ENCODE measurements around the gene PROM2. TPM values are rescaled to one million over a fixed set of nuclear protein-coding genes. Genes with fewer than 3 reads are reported as not detected.
A peak's percentile ranks its signal among the peaks of the same experiment; 100 is the strongest.

PROM2 gene
- 2.3 and 3.4 TPM in 2 replicates for total RNA-seq

GRCh38 chr2:95274291-95275150 is at the start of gene PROM2:
Gene PROM2 (plus strand): TSS chr2:95274449. CDS start chr2:95274586, 137 bp downstream.
- no peak for TF ChIP-seq CTCF (IDR thresholded peaks at IDR 0.05; ENCODE audit: insufficient read depth, low read length, poor library complexity, severe bottlenecking)
- no peak for DNase-seq (ENCODE audit: low read depth)

GRCh38 chr2:95225658-95226057 is 48.6 kb upstream of the PROM2 start:
- no peak for DNase-seq (ENCODE audit: low read depth)
- TF ChIP-seq CTCF (IDR thresholded peaks at IDR 0.05; ENCODE audit: insufficient read depth, low read length, poor library complexity, severe bottlenecking): no peak
- Histone ChIP-seq H3K4me3 (ENCODE audit: low read depth, low read length) (no peak overlapping the region), H3K27me3 (ENCODE audit: control insufficient read depth, insufficient read depth, low read length) (no peaks in the 10 kb centered on the region), H3K36me3 (ENCODE audit: control insufficient read depth, insufficient read depth, low read length) (no peaks in the 10 kb centered on the region)

More at GRCh38 chr2:95274291-95275150, at the start of gene PROM2:
- no peaks in the 10 kb centered on the region for H3K36me3 ChIP-seq (ENCODE audit: control insufficient read depth, insufficient read depth, low read length)
- no peaks in the 10 kb centered on the region for H3K27me3 ChIP-seq (ENCODE audit: control insufficient read depth, insufficient read depth, low read length)
- H3K4me3 ChIP-seq (ENCODE audit: low read depth, low read length): peak within 1 kb of the TSS; percentile 12

- DNase-seq (ENCODE audit: low read depth): peak; percentile 54
- Histone ChIP-seq H3K27me3 (ENCODE audit: control insufficient read depth, insufficient read depth, low read length) (no peaks in the 10 kb centered on the region), H3K4me3 (ENCODE audit: low read depth, low read length) (no peak overlapping the region), H3K36me3 (ENCODE audit: control insufficient read depth, insufficient read depth, low read length) (no peaks in the 10 kb centered on the region)
- peak; percentile 88 for TF ChIP-seq CTCF (IDR thresholded peaks at IDR 0.05; ENCODE audit: insufficient read depth, low read length, poor library complexity, severe bottlenecking)
Measured at GRCh38 chr2:95231723-95232122, 42.5 kb upstream of the PROM2 start.

GRCh38 chr2:95232232-95232631 is 42.0 kb upstream of the PROM2 start:
- DNase-seq (ENCODE audit: low read depth): no peak
- Histone ChIP-seq H3K36me3 (ENCODE audit: control insufficient read depth, insufficient read depth, low read length) (no peaks in the 10 kb centered on the region), H3K4me3 (ENCODE audit: low read depth, low read length) (no peak overlapping the region), H3K27me3 (ENCODE audit: control insufficient read depth, insufficient read depth, low read length) (no peaks in the 10 kb centered on the region)
- no peak for TF ChIP-seq CTCF (IDR thresholded peaks at IDR 0.05; ENCODE audit: insufficient read depth, low read length, poor library complexity, severe bottlenecking)

- Histone ChIP-seq H3K27me3 (ENCODE audit: control insufficient read depth, insufficient read depth, low read length) (no peaks in the 10 kb centered on the region), H3K4me3 (ENCODE audit: low read depth, low read length) (no peak overlapping the region), H3K36me3 (ENCODE audit: control insufficient read depth, insufficient read depth, low read length) (no peaks in the 10 kb centered on the region)
- DNase-seq (ENCODE audit: low read depth): no peak
- no peak for TF ChIP-seq CTCF (IDR thresholded peaks at IDR 0.05; ENCODE audit: insufficient read depth, low read length, poor library complexity, severe bottlenecking)
Measured at GRCh38 chr2:95234286-95234785, 39.9 kb upstream of the PROM2 start.
